ENCODE data around the gene RASA3. TPM values are rescaled to one million over a fixed set of nuclear protein-coding genes. Genes with fewer than 3 reads are reported as not detected.

Gene RASA3
- total RNA-seq, 2 donors from 2014 or later = 8.6 to 12.5 TPM

- WGBS = 45% methylated on average over 9 of the region's 17 CpGs
- no peak overlapping the region for H3K4me3 ChIP-seq
- H3K4me1 ChIP-seq (replicated peaks) = no peaks in the 10 kb centered on the region
- H3K9me3 ChIP-seq = no peaks in the 10 kb centered on the region
- H3K27ac ChIP-seq = no peak overlapping the region
- no peaks in the 10 kb centered on the region for H3K36me3 ChIP-seq
- intact Hi-C loops (cut with DNase I) = no loop called here
- no peak for DNase-seq (ENCODE audit: low spot score)
- no peak for TF ChIP-seq CTCF (IDR thresholded peaks at IDR 0.05)
- no peak for TF ChIP-seq POLR2A (IDR thresholded peaks at IDR 0.05)
- no peak for TF ChIP-seq POLR2AphosphoS5 (IDR thresholded peaks at IDR 0.05)
- H3K27me3 ChIP-seq (replicated peaks; ENCODE audit: insufficient read depth) = no peaks in the 10 kb centered on the region
Observed at GRCh38 chr13:114044486-114044885, 87.9 kb downstream of the RASA3 start.

GRCh38 chr13:114043421-114044053 lies 88.9 kb downstream of the RASA3 start:
- no peak for DNase-seq (ENCODE audit: low spot score)
- Histone ChIP-seq H3K4me1 (replicated peaks) (no peaks in the 10 kb centered on the region), H3K27ac (no peak overlapping the region), H3K27me3 (replicated peaks; ENCODE audit: insufficient read depth) (no peaks in the 10 kb centered on the region), H3K9me3 (no peaks in the 10 kb centered on the region), H3K4me3 (no peak overlapping the region), H3K36me3 (no peaks in the 10 kb centered on the region)
- no peak for TF ChIP-seq CTCF (IDR thresholded peaks at IDR 0.05)
- TF ChIP-seq POLR2AphosphoS5 (IDR thresholded peaks at IDR 0.05) = no peak
- no peak for TF ChIP-seq POLR2A (IDR thresholded peaks at IDR 0.05)
- WGBS = 85% methylated on average over 16 of the region's 37 CpGs
- intact Hi-C loops (cut with DNase I) = no loop called here

- Histone ChIP-seq H3K27me3 (replicated peaks; ENCODE audit: insufficient read depth) (no peaks in the 10 kb centered on the region), H3K36me3 (no peaks in the 10 kb centered on the region), H3K9me3 (no peaks in the 10 kb centered on the region), H3K27ac (no peak overlapping the region), H3K4me3 (no peak overlapping the region), H3K4me1 (replicated peaks) (no peaks in the 10 kb centered on the region)
- TF ChIP-seq CTCF (IDR thresholded peaks at IDR 0.05) (no peak), POLR2AphosphoS5 (IDR thresholded peaks at IDR 0.05) (no peak), POLR2A (IDR thresholded peaks at IDR 0.05) (no peak)
- DNase-seq (ENCODE audit: low spot score) = no peak
- intact Hi-C loops (cut with DNase I) = no loop called here
- 72% methylated on average over 36 of the region's 38 CpGs for WGBS
Observed at GRCh38 chr13:114042066-114042815, 90.2 kb downstream of the RASA3 start.

GRCh38 chr13:114041493-114041892 lies 90.9 kb downstream of the RASA3 start:
- Histone ChIP-seq H3K4me1 (replicated peaks) (no peaks in the 10 kb centered on the region), H3K27ac (no peak overlapping the region), H3K9me3 (no peaks in the 10 kb centered on the region), H3K36me3 (no peaks in the 10 kb centered on the region), H3K4me3 (no peak overlapping the region), H3K27me3 (replicated peaks; ENCODE audit: insufficient read depth) (no peaks in the 10 kb centered on the region)
- intact Hi-C loops (cut with DNase I) = no loop called here
- TF ChIP-seq POLR2AphosphoS5 (IDR thresholded peaks at IDR 0.05) (no peak), POLR2A (IDR thresholded peaks at IDR 0.05) (no peak), CTCF (IDR thresholded peaks at IDR 0.05) (no peak)
- DNase-seq (ENCODE audit: low spot score) = no peak
- WGBS = 87% methylated on average over 17 of the region's 17 CpGs
